Neural crest cell (in vitro differentiated cells): ENCODE data around the gene DPEP2. TPM values are rescaled to one million over a fixed set of nuclear protein-coding genes. Genes with fewer than 3 reads are reported as not detected.
"Not testable (repeated sequence)": the region's sequence is repeated elsewhere in the genome, so short reads cannot be mapped to it uniquely, and the experiment has no call there.

Experiments
- DNase-seq: peaks from one replicate; pipeline ENCODE4 v3.0.0; 2021; ENCODE audit warnings: low read depth, mixed read lengths, low spot score
- H3K27ac Mint-ChIP-seq: one replicate; pipeline ENCODE4 v1.8.0; 2021; ENCODE audit warnings: mild to moderate bottlenecking, mixed read lengths; ENCODE audit not compliant: unreplicated experiment
- H3K27me3 Mint-ChIP-seq: 2 replicates; pipeline ENCODE4 v1.8.0; 2021; ENCODE audit warnings: low read depth, mild to moderate bottlenecking, mixed read lengths
- H3K36me3 Mint-ChIP-seq: 2 replicates; pipeline ENCODE4 v1.8.0; 2021; ENCODE audit warnings: low read depth, mild to moderate bottlenecking, mixed read lengths
- H3K4me1 Mint-ChIP-seq: 2 replicates; pipeline ENCODE4 v1.8.0; 2021; ENCODE audit warnings: mixed read lengths
- H3K4me3 Mint-ChIP-seq: one replicate; pipeline ENCODE4 v1.8.0; 2021; ENCODE audit warnings: mild to moderate bottlenecking, mixed read lengths
- H3K9me3 Mint-ChIP-seq: 2 replicates; pipeline ENCODE4 v1.8.0; 2021; ENCODE audit warnings: mixed read lengths
- total RNA-seq: library from RNA; stranded (reverse); gene quantifications from 2 replicates; pipeline ENCODE4 v1.2.1, GENCODE V29; 2021
- TF ChIP-seq, protein P1 (sequence below): fragments of 200-600 bp; sonication (generic); conservative IDR thresholded peaks from 2 replicates; pipeline ENCODE4 v1.5.0; 2021; ENCODE audit warnings: antibody characterized with exemption, mild to moderate bottlenecking

DPEP2 gene
- total RNA-seq, 1 donor from 2014 or later = not detected

GRCh38 chr16:67939507-67940445, 59.5 kb downstream of the DPEP2 start:
- TF ChIP-seq, protein P1, sequence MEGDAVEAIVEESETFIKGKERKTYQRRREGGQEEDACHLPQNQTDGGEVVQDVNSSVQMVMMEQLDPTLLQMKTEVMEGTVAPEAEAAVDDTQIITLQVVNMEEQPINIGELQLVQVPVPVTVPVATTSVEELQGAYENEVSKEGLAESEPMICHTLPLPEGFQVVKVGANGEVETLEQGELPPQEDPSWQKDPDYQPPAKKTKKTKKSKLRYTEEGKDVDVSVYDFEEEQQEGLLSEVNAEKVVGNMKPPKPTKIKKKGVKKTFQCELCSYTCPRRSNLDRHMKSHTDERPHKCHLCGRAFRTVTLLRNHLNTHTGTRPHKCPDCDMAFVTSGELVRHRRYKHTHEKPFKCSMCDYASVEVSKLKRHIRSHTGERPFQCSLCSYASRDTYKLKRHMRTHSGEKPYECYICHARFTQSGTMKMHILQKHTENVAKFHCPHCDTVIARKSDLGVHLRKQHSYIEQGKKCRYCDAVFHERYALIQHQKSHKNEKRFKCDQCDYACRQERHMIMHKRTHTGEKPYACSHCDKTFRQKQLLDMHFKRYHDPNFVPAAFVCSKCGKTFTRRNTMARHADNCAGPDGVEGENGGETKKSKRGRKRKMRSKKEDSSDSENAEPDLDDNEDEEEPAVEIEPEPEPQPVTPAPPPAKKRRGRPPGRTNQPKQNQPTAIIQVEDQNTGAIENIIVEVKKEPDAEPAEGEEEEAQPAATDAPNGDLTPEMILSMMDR = no peak
- Mint-ChIP-seq H3K9me3 (no peaks in the 10 kb centered on the region), H3K4me1 (peaks cover 30% of the 10 kb centered on the region), H3K4me3 (no peak overlapping the region), H3K27me3 (peaks cover 7% of the 10 kb centered on the region), H3K27ac (no peak overlapping the region), H3K36me3 (peaks cover 3% of the 10 kb centered on the region)
- no peak for DNase-seq

DNA sequence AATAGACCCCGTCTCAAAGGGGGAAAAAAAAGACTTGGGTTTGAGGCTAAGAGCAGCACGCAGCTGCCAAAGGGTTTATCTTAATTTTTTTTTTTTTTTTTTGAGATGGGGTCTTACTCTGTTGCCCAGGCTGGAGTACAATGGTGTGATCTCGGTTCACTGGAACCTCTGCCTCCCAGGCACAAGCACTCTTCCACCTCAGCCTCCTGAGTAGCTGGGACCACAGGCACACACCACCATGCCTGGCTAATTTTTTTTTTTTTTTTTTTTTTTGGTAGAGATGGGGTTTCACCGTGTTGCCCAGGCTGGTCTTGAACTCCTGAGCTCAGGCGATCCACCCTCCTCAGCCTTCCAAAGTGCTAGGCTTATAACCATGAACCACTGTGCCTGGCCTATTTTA, 61.6 kb downstream of the DPEP2 start:
- H3K27me3 Mint-ChIP-seq, H3K9me3 Mint-ChIP-seq, DNase-seq, H3K27ac Mint-ChIP-seq, H3K36me3 Mint-ChIP-seq: not testable (repeated sequence)
- Mint-ChIP-seq H3K4me1 (peaks cover 39% of the 10 kb centered on the region), H3K4me3 (peak overlapping the region; percentile 99)

Other genes with a start within 250 kb of the DPEP2 start
- gene RANBP10, start 192.9 kb downstream of the DPEP2 start, total RNA-seq = 21.7 and 22.1 TPM in 2 replicates
- 6.6 and 7.5 TPM in 2 replicates for gene TSNAXIP1, start 192.6 kb downstream of the DPEP2 start, total RNA-seq
- gene THAP11, start 157.2 kb downstream of the DPEP2 start, total RNA-seq = 46.2 and 46.7 TPM in 2 replicates
- 185 and 191 TPM in 2 replicates for gene NUTF2, start 152.6 kb downstream of the DPEP2 start, total RNA-seq
- 78.2 and 83.5 TPM in 2 replicates for gene CENPT, start 151.8 kb downstream of the DPEP2 start, total RNA-seq
- 100 and 101 TPM in 2 replicates for gene EDC4, start 126.4 kb downstream of the DPEP2 start, total RNA-seq
- gene NRN1L, start 114.6 kb downstream of the DPEP2 start, total RNA-seq = 1.0 TPM in 1 of 2 replicates, not detected in the other
- 39.0 and 41.5 TPM in 2 replicates for gene PSKH1, start 106.2 kb downstream of the DPEP2 start, total RNA-seq
- gene CTRL, start 67.6 kb downstream of the DPEP2 start, total RNA-seq = 2.5 and 3.0 TPM in 2 replicates
- gene PSMB10, start 62.6 kb downstream of the DPEP2 start, total RNA-seq = 22.4 and 22.5 TPM in 2 replicates
- 16.6 and 17.6 TPM in 2 replicates for gene LCAT, start 55.4 kb downstream of the DPEP2 start, total RNA-seq
- 36.0 and 36.8 TPM in 2 replicates for gene SLC12A4, start 30.8 kb downstream of the DPEP2 start, total RNA-seq
- not detected in 2 replicates for gene DPEP3, start 19.0 kb downstream of the DPEP2 start, total RNA-seq
- not detected in 2 replicates for gene DPEP2NB, start 16.4 kb upstream of the DPEP2 start, total RNA-seq
- 12.5 and 13.3 TPM in 2 replicates for gene DDX28, start 23.7 kb upstream of the DPEP2 start, total RNA-seq
- 26.6 and 28.4 TPM in 2 replicates for gene DUS2, start 23.8 kb upstream of the DPEP2 start, total RNA-seq
- gene NFATC3, start 85.9 kb upstream of the DPEP2 start, total RNA-seq = 64.9 and 71.7 TPM in 2 replicates
- gene ESRP2, start 236.6 kb upstream of the DPEP2 start, total RNA-seq = 0.09 and 0.23 TPM in 2 replicates
- gene PLA2G15, start 245.9 kb upstream of the DPEP2 start, total RNA-seq = 10.7 and 13.6 TPM in 2 replicates